ENCODE measurements around the gene PLS3. TPM values are rescaled to one million over a fixed set of nuclear protein-coding genes. Genes with fewer than 3 reads are reported as not detected.

PLS3 gene
- total RNA-seq, 4 donors from 2014 or later = 11.0 to 23.1 (median 13.1) TPM

DNA sequence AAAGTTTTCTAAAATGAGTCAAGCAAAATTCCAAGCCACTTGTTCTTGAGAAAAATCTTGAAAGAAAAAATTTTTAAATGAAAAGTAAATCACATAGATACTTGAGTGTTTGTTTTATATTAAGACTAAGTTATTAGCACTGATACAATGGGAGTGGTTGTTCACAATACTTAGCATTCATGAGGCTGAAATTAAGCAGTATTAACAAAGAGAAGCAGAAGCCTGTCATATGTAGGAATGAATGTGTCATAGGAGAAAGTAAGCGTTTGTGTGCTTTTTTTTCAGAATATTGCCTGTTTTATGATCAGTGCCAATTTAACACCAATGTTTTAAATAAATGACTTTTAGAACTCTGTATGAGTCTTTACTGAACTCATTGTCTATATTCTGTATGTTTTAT lies 37.6 kb downstream of the PLS3 start:
- Histone ChIP-seq H3K4me3 (no peak overlapping the region), H3K36me3 (no peaks in the 10 kb centered on the region), H3K27ac (no peak overlapping the region), H3K4me1 (no peaks in the 10 kb centered on the region), H3K9me3 (no peaks in the 10 kb centered on the region), H3K27me3 (no peaks in the 10 kb centered on the region)
- no peak for DNase-seq
- TF ChIP-seq, protein P1, sequence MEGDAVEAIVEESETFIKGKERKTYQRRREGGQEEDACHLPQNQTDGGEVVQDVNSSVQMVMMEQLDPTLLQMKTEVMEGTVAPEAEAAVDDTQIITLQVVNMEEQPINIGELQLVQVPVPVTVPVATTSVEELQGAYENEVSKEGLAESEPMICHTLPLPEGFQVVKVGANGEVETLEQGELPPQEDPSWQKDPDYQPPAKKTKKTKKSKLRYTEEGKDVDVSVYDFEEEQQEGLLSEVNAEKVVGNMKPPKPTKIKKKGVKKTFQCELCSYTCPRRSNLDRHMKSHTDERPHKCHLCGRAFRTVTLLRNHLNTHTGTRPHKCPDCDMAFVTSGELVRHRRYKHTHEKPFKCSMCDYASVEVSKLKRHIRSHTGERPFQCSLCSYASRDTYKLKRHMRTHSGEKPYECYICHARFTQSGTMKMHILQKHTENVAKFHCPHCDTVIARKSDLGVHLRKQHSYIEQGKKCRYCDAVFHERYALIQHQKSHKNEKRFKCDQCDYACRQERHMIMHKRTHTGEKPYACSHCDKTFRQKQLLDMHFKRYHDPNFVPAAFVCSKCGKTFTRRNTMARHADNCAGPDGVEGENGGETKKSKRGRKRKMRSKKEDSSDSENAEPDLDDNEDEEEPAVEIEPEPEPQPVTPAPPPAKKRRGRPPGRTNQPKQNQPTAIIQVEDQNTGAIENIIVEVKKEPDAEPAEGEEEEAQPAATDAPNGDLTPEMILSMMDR (IDR thresholded peaks at IDR 0.05) = no peak
- TF ChIP-seq POLR2A (IDR thresholded peaks at IDR 0.05) = no peak

DNA sequence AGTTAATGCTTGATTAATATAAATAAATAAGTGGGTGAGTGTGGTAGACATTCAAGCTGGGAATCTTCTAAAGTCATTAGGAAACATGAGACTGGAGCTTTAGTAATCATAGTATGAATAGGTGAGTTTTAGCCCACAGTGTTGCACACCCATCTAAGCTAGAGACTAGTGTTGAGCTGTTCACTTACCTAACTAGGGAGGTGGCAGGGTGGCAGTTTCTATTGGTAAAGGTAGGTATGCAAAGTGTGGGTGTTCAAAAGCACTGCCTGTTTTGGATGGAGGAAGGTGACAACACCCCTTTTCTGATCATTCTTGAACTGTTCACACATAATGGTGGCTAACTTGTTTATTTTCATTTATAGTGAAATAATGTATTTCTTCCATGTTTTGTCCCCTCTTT lies 41.3 kb downstream of the PLS3 start:
- H3K36me3 ChIP-seq = no peaks in the 10 kb centered on the region
- no peak for TF ChIP-seq POLR2A (IDR thresholded peaks at IDR 0.05)
- TF ChIP-seq, protein P1 (IDR thresholded peaks at IDR 0.05) = no peak
- no peak for DNase-seq
- no peaks in the 10 kb centered on the region for H3K9me3 ChIP-seq
- H3K27me3 ChIP-seq = no peaks in the 10 kb centered on the region
- no peaks in the 10 kb centered on the region for H3K4me1 ChIP-seq
- no peak overlapping the region for H3K4me3 ChIP-seq
- no peak overlapping the region for H3K27ac ChIP-seq

DNA sequence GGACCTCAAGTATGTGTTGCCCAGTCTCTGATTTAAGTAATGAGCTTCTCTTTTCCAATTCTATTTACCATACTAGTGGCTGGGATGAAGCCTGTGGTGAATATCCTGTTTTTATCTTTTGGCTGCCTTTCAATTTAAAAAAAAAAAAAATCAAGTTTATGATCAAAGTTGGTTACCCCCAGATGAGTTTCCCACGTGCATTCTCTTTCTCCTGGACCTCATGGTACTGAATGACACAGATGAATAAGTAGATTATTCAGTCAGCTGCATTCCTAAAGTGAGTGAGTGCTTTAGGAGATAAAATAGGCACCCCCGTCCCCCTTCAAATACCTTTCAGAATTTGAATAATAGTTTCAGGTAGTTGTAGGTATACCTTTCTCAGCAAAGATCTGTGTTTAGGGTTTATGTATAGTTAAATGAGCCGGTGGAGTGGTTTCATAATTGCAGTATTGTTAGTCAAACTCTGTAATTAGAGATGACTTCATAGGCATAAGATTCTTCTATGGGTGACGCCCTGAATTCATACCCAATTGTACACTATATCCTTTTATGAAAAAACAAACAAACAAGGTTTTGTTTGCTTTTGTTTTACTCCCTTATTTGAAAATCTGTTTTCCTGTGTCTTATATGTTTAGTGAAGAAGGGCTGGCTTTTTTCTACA lies 41.9 kb downstream of the PLS3 start:
- Histone ChIP-seq H3K36me3 (no peaks in the 10 kb centered on the region), H3K27me3 (no peaks in the 10 kb centered on the region), H3K4me1 (no peaks in the 10 kb centered on the region), H3K4me3 (no peak overlapping the region), H3K27ac (no peak overlapping the region), H3K9me3 (no peaks in the 10 kb centered on the region)
- no peak for DNase-seq
- no peak for TF ChIP-seq POLR2A (IDR thresholded peaks at IDR 0.05)
- TF ChIP-seq, protein P1 (IDR thresholded peaks at IDR 0.05) = no peak

DNA sequence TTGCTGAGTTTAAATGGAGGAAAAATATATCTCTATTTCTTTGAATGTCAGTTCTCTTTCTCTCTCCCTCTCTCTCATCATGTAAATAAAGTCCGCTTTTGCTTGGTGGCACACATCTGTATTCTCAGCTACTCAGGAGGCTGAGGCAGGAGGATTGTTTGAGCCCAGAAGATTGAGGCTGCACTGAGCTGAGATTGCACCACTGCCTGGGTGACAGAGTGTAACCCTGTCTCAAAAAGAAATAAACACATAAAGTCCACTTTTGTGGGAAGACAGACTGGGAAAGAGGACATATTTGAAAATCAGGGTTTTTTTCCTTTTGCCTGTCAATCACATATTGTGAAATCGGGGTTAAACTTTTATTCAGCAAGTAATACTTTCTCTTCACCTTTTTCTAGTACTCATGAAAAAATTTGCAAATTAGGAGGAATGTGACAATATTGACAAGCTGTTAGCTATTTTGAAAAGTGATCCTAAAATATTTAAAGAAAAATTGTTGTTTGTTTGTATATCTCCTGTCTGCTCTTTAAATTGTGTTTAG lies 42.6 kb downstream of the PLS3 start:
- no peak overlapping the region for H3K4me3 ChIP-seq
- no peak overlapping the region for H3K27ac ChIP-seq
- no peaks in the 10 kb centered on the region for H3K27me3 ChIP-seq
- H3K36me3 ChIP-seq = no peaks in the 10 kb centered on the region
- H3K9me3 ChIP-seq = no peaks in the 10 kb centered on the region
- H3K4me1 ChIP-seq = no peaks in the 10 kb centered on the region
- TF ChIP-seq POLR2A (IDR thresholded peaks at IDR 0.05) = no peak
- TF ChIP-seq, protein P1 (IDR thresholded peaks at IDR 0.05) = no peak
- no peak for DNase-seq

DNA sequence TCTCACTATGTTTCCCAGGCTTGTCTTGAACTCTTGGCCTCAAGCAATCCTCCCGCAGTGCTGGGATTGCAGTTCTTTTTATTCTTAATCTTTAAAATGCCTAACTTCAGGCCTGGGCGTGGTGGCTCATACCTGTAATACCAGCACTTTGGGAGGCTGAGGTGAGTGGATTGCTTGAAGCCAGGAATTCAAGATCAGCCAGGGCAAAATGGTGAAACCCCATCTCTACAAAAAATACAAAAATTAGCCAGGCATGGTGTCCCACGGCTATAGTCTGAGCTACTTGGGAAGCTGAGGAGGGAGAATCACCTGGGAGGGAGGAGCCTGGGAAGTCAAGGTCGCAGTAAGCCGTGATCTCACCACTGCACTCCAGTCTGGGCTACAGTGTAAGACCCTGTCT lies 45.9 kb downstream of the PLS3 start:
- Histone ChIP-seq H3K27me3 (no peaks in the 10 kb centered on the region), H3K36me3 (no peaks in the 10 kb centered on the region), H3K27ac (no peak overlapping the region), H3K4me1 (no peaks in the 10 kb centered on the region), H3K4me3 (no peak overlapping the region), H3K9me3 (no peaks in the 10 kb centered on the region)
- DNase-seq = no peak
- TF ChIP-seq, protein P1 (IDR thresholded peaks at IDR 0.05) = no peak
